Measurements from ENCODE around the gene LMX1A.

Gene LMX1A

GRCh38 chr1:165162671-165163241 is 193.8 kb downstream of the LMX1A start:
- no peak for DNase-seq (ENCODE audit: low read depth in 2 of 2)

DNA sequence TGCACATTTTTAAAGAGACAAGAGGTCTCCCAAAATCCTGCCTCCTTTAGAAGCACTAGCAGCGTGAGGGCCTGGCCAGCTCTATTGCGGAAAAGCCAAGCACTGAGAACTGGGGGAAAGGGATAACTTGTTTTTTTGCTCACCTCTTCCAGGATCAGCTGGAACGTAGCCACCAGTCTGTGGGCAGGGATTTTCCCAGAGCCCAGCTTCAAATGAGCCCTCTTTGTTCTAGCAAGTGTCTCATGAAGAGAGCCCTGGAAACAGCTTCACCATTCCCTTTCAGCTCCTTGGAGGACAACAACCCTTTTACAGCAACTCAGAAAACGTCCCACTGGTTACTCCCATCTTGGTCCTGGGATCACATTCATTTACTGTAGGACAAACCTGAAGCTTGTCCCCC is 195.4 kb downstream of the LMX1A start:
- DNase-seq (ENCODE audit: low read depth in 2 of 2): no peak

DNA sequence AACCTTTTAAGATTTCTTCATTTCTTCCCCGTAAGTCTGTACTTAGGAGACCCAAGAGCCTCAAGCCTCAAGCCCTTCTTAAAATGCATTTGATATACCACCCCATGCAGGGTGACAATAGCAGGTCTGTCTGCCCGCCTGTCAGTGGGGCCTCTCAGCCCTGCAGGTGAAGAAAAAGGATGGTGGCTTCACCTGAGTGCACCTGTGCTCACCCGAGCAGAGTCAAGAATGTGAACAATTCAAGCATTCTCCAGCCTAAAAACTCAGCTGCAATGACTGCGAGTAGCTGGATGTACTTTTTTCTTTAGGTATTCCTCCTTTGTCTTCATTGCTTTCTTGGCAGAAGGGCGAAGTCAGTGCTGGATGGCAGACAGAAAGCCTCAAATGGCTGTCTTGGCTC is 203.3 kb downstream of the LMX1A start:
- no peak for DNase-seq (ENCODE audit: low read depth in 2 of 2)

- no peak for DNase-seq (ENCODE audit: low read depth in 2 of 2)
These were observed 203.8 kb downstream of the LMX1A start for GRCh38 chr1:165152727-165153126.

DNA sequence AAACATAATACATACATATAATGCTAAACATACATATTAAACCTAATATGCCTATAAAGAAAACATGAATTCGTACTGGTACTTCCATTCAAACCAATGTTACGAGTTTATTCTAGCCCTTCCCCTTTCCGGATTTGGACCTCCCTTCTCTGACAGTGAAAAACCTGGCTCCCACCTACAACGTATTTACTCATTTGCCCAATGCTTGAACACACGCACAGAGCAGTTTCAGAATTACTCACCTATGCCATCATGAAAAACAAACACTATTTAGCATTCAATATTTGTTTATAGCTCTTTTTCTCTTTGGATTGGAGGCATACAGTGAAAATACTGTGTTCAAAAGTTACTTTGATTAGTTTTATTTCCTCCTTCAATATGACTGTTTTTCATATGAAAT is 204.4 kb downstream of the LMX1A start:
- no peak for DNase-seq (ENCODE audit: low read depth in 2 of 2)

Measured in stimulated activated CD4-positive, alpha-beta T cell treated with anti-CD3 and anti-CD28 coated beads, Interleukin-15, amount 100 ng/mL, for 48 hours (primary cell).